Measurements from ENCODE around the gene YWHAG.
"Not testable (repeated sequence)": the region's sequence is repeated elsewhere in the genome, so short reads cannot be mapped to it uniquely, and the experiment has no call there.

Gene YWHAG

GRCh38 chr7:76292911-76293310, 65.9 kb downstream of the YWHAG start:
- DNase-seq, result not testable (repeated sequence)

GRCh38 chr7:76292213-76292573, 66.6 kb downstream of the YWHAG start:
- no peak for DNase-seq

DNA sequence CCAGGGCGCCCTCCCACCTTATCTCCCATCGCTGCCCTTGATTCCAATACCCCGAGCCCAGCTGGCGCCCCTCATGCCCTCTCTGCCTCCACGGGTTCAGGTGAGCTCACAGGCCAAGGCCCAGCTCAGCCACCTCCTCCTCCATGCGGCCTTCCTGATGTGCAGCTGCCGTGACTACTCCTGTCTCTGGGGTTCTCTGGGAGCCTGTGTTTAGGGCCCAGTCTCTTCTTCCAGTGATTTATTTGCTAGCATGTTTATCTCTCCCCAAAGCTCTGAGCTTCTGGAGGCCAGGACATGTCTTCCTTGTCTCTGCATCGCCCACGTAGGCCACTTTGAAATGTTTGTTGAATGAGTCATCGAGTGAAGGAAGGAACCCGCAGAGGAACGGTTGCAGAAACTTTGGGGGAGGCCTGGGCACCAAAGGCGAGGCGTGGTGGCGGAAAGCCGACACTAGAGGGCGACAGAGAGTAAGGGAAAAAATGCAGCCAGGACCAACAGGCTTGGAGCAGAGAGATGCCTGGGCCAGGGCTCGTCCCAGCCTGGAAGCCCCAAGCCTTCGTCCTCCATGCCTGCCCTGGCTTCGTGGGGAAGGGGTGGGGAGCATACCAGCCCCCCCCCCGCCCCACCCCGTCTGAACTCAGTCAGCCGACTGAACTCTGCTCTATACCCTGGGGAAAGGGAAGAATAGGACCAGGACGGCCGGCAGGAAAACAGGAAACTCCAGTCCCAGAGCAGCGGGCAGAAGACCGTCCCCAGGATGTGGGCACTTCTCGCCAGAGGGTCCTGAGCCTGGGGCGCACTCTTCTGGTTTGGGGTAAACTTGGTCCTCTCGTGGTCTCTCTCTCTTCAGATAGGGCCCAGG, 67.2 kb downstream of the YWHAG start:
- DNase-seq, result peak; percentile 99

DNA sequence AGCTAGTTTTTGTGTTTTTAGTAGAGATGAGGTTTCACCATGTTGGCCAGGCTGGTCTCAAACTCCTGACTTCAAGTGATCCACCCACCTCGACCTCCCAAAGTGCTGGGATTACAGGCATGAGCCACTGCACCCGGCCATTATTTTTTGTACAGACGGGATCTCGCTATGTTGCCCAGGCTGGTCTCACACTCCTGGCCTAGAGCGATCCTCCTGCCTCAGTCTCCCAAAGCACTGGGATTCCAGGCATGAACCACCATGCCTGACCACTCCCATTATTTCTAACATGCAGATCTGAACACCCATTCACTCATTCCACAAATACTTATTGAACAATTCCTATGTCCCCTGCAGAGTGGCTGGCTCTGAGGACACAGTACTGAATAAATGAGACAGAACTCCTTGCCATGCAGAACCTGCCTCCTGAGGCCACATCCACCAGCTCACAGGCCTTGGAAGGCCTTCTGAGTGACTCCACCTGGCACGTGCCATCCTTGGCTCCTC, 67.9 kb downstream of the YWHAG start:
- DNase-seq, result peak; percentile 65

GRCh38 chr7:76286842-76287403, 71.9 kb downstream of the YWHAG start:
- no peak for DNase-seq

- DNase-seq, result no peak
Observed at GRCh38 chr7:76285604-76286374, 73.0 kb downstream of the YWHAG start.

- DNase-seq, result no peak
Observed at GRCh38 chr7:76283254-76284159, 75.3 kb downstream of the YWHAG start.

GRCh38 chr7:76282344-76283253, 76.2 kb downstream of the YWHAG start:
- DNase-seq, result no peak

DNA sequence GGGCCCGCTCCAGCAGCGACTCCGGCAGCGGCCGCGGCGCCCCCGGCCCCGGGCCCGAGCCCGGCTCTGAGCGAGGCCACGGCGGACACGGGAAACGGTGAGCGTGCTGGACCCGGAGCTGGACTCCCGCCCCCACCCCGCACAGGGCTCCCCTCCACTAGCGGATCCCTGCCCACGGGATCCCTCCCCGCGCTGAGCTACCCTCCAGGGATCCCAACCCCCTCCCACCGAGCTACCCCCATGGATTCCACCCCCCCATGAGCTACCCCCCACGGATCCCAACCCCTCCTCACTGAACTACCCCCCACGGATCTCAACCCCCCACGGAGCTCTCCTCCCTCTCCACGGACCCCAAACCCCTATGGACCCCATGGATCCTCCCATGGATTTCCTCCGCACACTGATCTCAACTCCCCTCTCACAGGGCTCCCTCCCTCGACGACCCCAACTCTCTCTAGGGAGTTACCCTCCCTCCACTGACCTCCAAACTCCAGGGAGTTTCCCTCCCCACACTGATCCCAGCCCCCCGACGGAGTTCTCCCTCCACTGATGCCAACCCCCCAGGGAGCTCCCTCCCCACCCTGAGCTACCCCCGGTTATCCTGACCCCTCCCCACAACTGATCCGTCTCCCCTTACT, 77.0 kb downstream of the YWHAG start:
- no peak for DNase-seq

DNA sequence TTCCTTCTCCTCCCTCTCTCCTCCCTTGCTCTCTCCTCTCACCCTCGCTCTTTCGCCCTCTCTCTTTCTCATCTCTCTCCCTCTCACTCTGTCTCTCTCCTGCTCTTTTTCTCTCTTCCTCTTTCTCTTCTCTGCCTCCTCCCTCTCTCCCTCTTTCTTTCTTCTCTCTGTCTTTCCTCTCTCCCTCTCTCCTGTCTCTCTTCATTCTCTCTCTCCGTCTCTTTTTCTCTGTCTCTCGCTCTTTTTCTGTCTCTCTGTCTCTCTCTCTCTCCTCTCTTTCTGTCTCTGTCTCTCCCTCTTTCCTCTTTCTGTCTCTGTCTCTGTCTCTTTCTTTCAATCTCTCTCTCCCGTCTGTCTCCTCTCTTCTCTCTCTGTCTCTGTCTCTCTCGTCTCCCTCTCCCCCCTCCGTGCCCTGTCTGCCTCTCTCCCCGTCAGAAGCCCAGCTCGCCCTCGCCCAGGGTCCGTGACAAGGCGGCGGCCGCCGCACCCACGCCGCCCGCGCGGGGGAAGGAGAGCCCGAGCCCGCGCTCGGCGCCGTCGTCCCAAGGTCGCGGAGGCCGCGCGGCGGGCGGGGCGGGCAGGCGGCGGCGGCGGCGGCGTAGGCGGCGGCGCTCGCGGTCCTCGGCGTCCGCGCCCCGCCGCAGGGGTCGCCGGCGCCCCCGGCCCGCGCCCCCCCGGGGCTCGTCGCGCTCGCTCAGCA, 77.6 kb downstream of the YWHAG start:
- DNase-seq, result no peak

DNA sequence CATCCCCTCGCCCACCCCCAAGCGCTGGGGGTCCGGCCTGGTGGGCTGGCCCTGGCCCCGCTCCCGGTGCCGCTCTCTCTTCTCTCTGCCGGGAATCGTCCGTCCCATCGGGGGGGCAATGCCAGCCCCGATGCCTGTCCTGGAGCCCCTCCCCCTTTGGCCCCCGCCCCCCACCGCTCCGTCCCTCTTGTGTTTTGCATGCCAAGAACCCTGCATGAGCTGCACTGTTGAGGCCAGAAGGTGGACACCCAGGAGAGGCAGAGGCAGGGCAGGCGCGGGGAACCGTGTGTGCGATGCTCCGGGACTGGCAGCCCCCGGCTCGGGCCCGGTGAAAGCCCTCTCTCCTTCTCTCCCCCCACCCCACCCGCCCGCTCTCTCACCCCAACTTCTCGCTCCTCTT, 78.4 kb downstream of the YWHAG start:
- no peak for DNase-seq

DNA sequence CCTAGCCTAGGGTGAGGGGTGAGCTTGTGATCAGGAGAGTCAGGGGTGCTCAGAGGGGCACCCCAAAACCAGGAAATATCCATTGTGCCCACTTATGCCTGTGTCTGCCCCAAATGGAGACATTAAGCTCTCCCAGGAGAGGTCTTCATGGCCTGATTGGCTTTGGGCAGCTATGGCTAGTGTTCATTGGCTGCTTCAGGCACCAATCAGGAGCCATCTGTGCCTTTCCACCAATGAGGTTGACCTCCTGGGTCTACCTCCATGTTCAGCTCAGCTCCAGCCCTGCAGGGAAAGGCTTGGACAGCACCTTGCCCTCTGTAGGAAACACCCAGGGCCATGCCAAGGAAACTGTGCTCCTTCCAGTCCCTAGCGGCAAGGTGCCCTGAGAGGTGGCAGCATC, 80.3 kb downstream of the YWHAG start:
- no peak for DNase-seq

Data from fibroblast of skin of back (primary cell).